ENCODE results near the gene RRP9.
A peak's percentile ranks its signal among the peaks of the same experiment; 100 is the strongest.

GRCh38 chr3:51942603-51943450 lies 1.1 kb upstream of the RRP9 start:
- no peak for TF ChIP-seq CTCF (IDR thresholded peaks at IDR 0.05 in 2 of 3, conservative IDR thresholded peaks at IDR 0.05 in 1 of 3; ENCODE audit: control insufficient read depth in 2 of 3, extremely low read depth in 1 of 3, insufficient read depth in 1 of 3, low read depth in 3 of 3, low read length in 3 of 3)
- TF ChIP-seq SRF (IDR thresholded peaks at IDR 0.05; ENCODE audit: low read depth in 2 of 2, low read length in 2 of 2) = no peak
- TF ChIP-seq POLR2AphosphoS5 (IDR thresholded peaks at IDR 0.05; ENCODE audit: low read length) = no peak; the same call in 1 of the 2 replicates
- no peak for TF ChIP-seq PKNOX1 (IDR thresholded peaks at IDR 0.05)
- peak; percentile 86 for TF ChIP-seq HDGF (IDR thresholded peaks at IDR 0.05)
- no peak for TF ChIP-seq RAD21 (IDR thresholded peaks at IDR 0.05; ENCODE audit: insufficient read depth, low read depth, low read length)
- no peak; the same call in 1 of the 2 replicates for TF ChIP-seq SMARCA5 (IDR thresholded peaks at IDR 0.05)
- peak; percentile 32; the same call in 1 of the 2 replicates for TF ChIP-seq CHD2 (IDR thresholded peaks at IDR 0.05; ENCODE audit: borderline replicate concordance, low read depth, low read length)
- TF ChIP-seq MAX (IDR thresholded peaks at IDR 0.05; ENCODE audit: low read depth, low read length) = no peak
- no peak for TF ChIP-seq EZH2 (IDR thresholded peaks at IDR 0.05; ENCODE audit: borderline replicate concordance, control insufficient read depth, low read depth, low read length)
- TF ChIP-seq MEF2A (IDR thresholded peaks at IDR 0.05; ENCODE audit: insufficient read depth, low read depth, low read length) = no peak
- TF ChIP-seq YY1 (IDR thresholded peaks at IDR 0.05; ENCODE audit: low read depth, low read length) = peak; percentile 66; the same call in 1 of the 2 replicates
